Right ventricle myocardium superior (tissue), 1 donor: ENCODE results near the gene WWC1. TPM values are rescaled to one million over a fixed set of nuclear protein-coding genes. Genes with fewer than 3 reads are reported as not detected.
"Not testable (repeated sequence)": the region's sequence is repeated elsewhere in the genome, so short reads cannot be mapped to it uniquely, and the experiment has no call there.

Experiments
- ATAC-seq: fragments of 200-7000 bp; cut with Tn5 transposase; one replicate; pipeline ENCODE4 v1.9.1; 2020; ENCODE audit warnings: mild to moderate bottlenecking; ENCODE audit not compliant: poor library complexity
- DNase-seq: peaks from one replicate; pipeline ENCODE4 v3.0.0-alpha.2; 2020
- intact Hi-C: fragments of 100-400 bp; cut with DNase I; formaldehyde crosslinking; loops from one replicate; pipeline ENCODE4 v1.11.2; 2022
- total RNA-seq: library from RNA; stranded (reverse); fragmentation: NEBNext Ultra II Directional; extraction: Animal tissue kit (Norgen Biotek cat#: 25700); gene quantifications from one replicate; pipeline ENCODE4 v1.2.1, GENCODE V29; 2021
- donor health status: DM: no; HTN: yes; CAD: no; lungs with severe emphysema.

WWC1 gene
- total RNA-seq, 1 donor from 2014 or later, result 1.8 TPM

GRCh38 chr5:168420461-168420860, 129.0 kb downstream of the WWC1 start:
- ATAC-seq (no peak), DNase-seq (no peak)
- intact Hi-C loops, result no loop called here

- no peak for ATAC-seq
- intact Hi-C loops, result no loop called here
- DNase-seq, result no peak
These were observed 131.0 kb downstream of the WWC1 start for GRCh38 chr5:168422431-168422830.

- no peak for ATAC-seq
- intact Hi-C loops, result no loop called here
- no peak for DNase-seq
These were observed 132.0 kb downstream of the WWC1 start for GRCh38 chr5:168423478-168423877.

GRCh38 chr5:168423971-168424370, 132.5 kb downstream of the WWC1 start:
- no peak for DNase-seq
- intact Hi-C loops, result no loop called here
- no peak for ATAC-seq

GRCh38 chr5:168424594-168425323, 133.3 kb downstream of the WWC1 start:
- DNase-seq (no peak), ATAC-seq (no peak)
- intact Hi-C loops, result no loop called here

- no peak for ATAC-seq
These were observed 134.8 kb downstream of the WWC1 start for GRCh38 chr5:168426007-168426863.

GRCh38 chr5:168426864-168427172, 135.4 kb downstream of the WWC1 start:
- ATAC-seq, result peak; percentile 29
- no peak for DNase-seq
- intact Hi-C loops, result no loop called here

More at GRCh38 chr5:168426007-168426863, 134.8 kb downstream of the WWC1 start:
- no peak for DNase-seq
- intact Hi-C loops, result no loop called here

GRCh38 chr5:168427224-168427623, 135.8 kb downstream of the WWC1 start:
- intact Hi-C loops, result no loop called here
- ATAC-seq (no peak), DNase-seq (no peak)

- no peak for DNase-seq
- intact Hi-C loops, result no loop called here
- ATAC-seq, result no peak
These were observed 137.1 kb downstream of the WWC1 start for GRCh38 chr5:168428552-168428951.

GRCh38 chr5:168430296-168430695, 138.9 kb downstream of the WWC1 start:
- no peak for ATAC-seq
- intact Hi-C loops, result no loop called here
- no peak for DNase-seq

GRCh38 chr5:168432903-168433302, 141.5 kb downstream of the WWC1 start:
- intact Hi-C loops, result no loop called here
- ATAC-seq (no peak), DNase-seq (no peak)

- ATAC-seq (no peak), DNase-seq (no peak)
- intact Hi-C loops, result no loop called here
These were observed 142.6 kb downstream of the WWC1 start for GRCh38 chr5:168434001-168434400.

- intact Hi-C loops, result no loop called here
- no peak for ATAC-seq
These were observed 143.4 kb downstream of the WWC1 start for GRCh38 chr5:168434746-168435321.

GRCh38 chr5:168435340-168435739, 143.9 kb downstream of the WWC1 start:
- DNase-seq, ATAC-seq, intact Hi-C loops: not testable (repeated sequence)

More at GRCh38 chr5:168434746-168435321, 143.4 kb downstream of the WWC1 start:
- DNase-seq, result no peak

- no peak for DNase-seq
- intact Hi-C loops, result no loop called here
- ATAC-seq, result no peak
These were observed 146.9 kb downstream of the WWC1 start for GRCh38 chr5:168438349-168438748.

GRCh38 chr5:168443533-168443932, 152.1 kb downstream of the WWC1 start:
- ATAC-seq (no peak), DNase-seq (no peak)
- intact Hi-C loops, result no loop called here

- ATAC-seq (peak; percentile 84), DNase-seq (no peak)
- intact Hi-C loops, result no loop called here
These were observed 152.7 kb downstream of the WWC1 start for GRCh38 chr5:168443950-168444700.

- ATAC-seq (no peak), DNase-seq (no peak)
- intact Hi-C loops, result no loop called here
These were observed 155.7 kb downstream of the WWC1 start for GRCh38 chr5:168446983-168447619.

GRCh38 chr5:168447808-168448207, 156.4 kb downstream of the WWC1 start:
- intact Hi-C loops, result no loop called here
- ATAC-seq, result peak; percentile 85
- no peak for DNase-seq
